ENCODE data around the gene GPC6.

GRCh38 chr13:94280349-94280748 lies 1053.7 kb downstream of the GPC6 start:
- TF ChIP-seq, protein P1, sequence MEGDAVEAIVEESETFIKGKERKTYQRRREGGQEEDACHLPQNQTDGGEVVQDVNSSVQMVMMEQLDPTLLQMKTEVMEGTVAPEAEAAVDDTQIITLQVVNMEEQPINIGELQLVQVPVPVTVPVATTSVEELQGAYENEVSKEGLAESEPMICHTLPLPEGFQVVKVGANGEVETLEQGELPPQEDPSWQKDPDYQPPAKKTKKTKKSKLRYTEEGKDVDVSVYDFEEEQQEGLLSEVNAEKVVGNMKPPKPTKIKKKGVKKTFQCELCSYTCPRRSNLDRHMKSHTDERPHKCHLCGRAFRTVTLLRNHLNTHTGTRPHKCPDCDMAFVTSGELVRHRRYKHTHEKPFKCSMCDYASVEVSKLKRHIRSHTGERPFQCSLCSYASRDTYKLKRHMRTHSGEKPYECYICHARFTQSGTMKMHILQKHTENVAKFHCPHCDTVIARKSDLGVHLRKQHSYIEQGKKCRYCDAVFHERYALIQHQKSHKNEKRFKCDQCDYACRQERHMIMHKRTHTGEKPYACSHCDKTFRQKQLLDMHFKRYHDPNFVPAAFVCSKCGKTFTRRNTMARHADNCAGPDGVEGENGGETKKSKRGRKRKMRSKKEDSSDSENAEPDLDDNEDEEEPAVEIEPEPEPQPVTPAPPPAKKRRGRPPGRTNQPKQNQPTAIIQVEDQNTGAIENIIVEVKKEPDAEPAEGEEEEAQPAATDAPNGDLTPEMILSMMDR (IDR thresholded peaks at IDR 0.05; ENCODE audit: insufficient read depth, low read length, poor library complexity, severe bottlenecking) = no peak
- no peak for TF ChIP-seq EZH2phosphoT487 (conservative IDR thresholded peaks at IDR 0.05; ENCODE audit: low read length)
